Liver (tissue), 9 donors: ENCODE measurements around the gene SIK3. TPM values are rescaled to one million over a fixed set of nuclear protein-coding genes. Genes with fewer than 3 reads are reported as not detected.

ENCODE experiments used
- DNase-seq: peaks from one replicate; pipeline ENCODE4 v3.0.0-alpha.2; 2017; ENCODE audit warnings: low spot score
- H3K27ac ChIP-seq, 2 donors: one replicate each; pipeline ENCODE4 v1.7.0; 2013; ENCODE audit warnings: inconsistent platforms in 2 of 2, low read length in 2 of 2, control low read depth in 1 of 2, low read depth in 1 of 2, mild to moderate bottlenecking in 1 of 2
- H3K27me3 ChIP-seq, 4 donors: one replicate each; pipeline versions ENCODE4 v1.6.1 to v1.7.0; 2013; ENCODE audit warnings: low read length in 3 of 4, inconsistent platforms in 1 of 4, mild to moderate bottlenecking in 1 of 4, moderate library complexity in 1 of 4; ENCODE audit not compliant: control insufficient read depth in 4 of 4, insufficient read depth in 4 of 4
- H3K36me3 ChIP-seq, 4 donors: one replicate each; pipeline versions ENCODE4 v1.6.1 to v1.7.0; 2013; ENCODE audit warnings: low read length in 3 of 4, mild to moderate bottlenecking in 3 of 4, low read depth in 1 of 4, moderate library complexity in 1 of 4; ENCODE audit not compliant: control insufficient read depth in 4 of 4, insufficient read depth in 3 of 4
- H3K4me1 ChIP-seq, 4 donors: one replicate each; pipeline versions ENCODE4 v1.6.1 to v1.7.0; 2013; ENCODE audit warnings: low read length in 3 of 4, mild to moderate bottlenecking in 3 of 4, moderate library complexity in 1 of 4; ENCODE audit not compliant: control insufficient read depth in 4 of 4, insufficient read depth in 4 of 4
- H3K4me3 ChIP-seq, 3 donors: one replicate each; pipeline versions ENCODE4 v1.6.1 to v1.7.0; 2013; ENCODE audit warnings: low read length in 3 of 3, control low read depth in 1 of 3, low read depth in 1 of 3, mild to moderate bottlenecking in 1 of 3
- H3K9ac ChIP-seq, 2 donors: one replicate each; pipeline ENCODE4 v1.7.0; 2013; ENCODE audit warnings: low read length in 2 of 2, mild to moderate bottlenecking in 2 of 2, moderate library complexity in 2 of 2, control low read depth in 1 of 2, low read depth in 1 of 2
- H3K9me3 ChIP-seq, 4 donors: one replicate each; pipeline versions ENCODE4 v1.6.1 to v1.7.0; 2013; ENCODE audit warnings: low read length in 3 of 4; ENCODE audit not compliant: control insufficient read depth in 4 of 4
- ATF3 ChIP-seq: IDR thresholded peaks from 2 replicates; pipeline ENCODE4 v1.6.1; 2016; ENCODE audit warnings: antibody characterized with exemption
- CTCF ChIP-seq: fragments of 150-350 bp; IDR thresholded peaks from 2 replicates; pipeline ENCODE4 v1.5.1; 2017; ENCODE audit warnings: improper control_type of control experiment, low read depth, low read length; ENCODE audit not compliant: missing input control
- EGR1 ChIP-seq, 2 donors: IDR thresholded peaks; 2 replicates each; pipeline ENCODE4 v1.6.1; 2016 to 2018; ENCODE audit warnings: antibody characterized with exemption in 2 of 2, low read depth in 2 of 2
- FOXA1 ChIP-seq: IDR thresholded peaks from 2 replicates; pipeline ENCODE4 v1.6.1; 2016; ENCODE audit warnings: antibody characterized with exemption
- FOXA2 ChIP-seq: IDR thresholded peaks from 2 replicates; pipeline ENCODE4 v1.6.1; 2016; ENCODE audit warnings: antibody characterized with exemption
- HNF4A ChIP-seq, 2 donors: conservative IDR thresholded peaks; 2 replicates each; pipeline ENCODE4 v1.6.1; 2016; ENCODE audit warnings: antibody characterized with exemption in 2 of 2, mild to moderate bottlenecking in 2 of 2
- NR2F2 ChIP-seq: IDR thresholded peaks from 2 replicates; pipeline ENCODE4 v1.6.1; 2016; ENCODE audit warnings: antibody characterized with exemption
- REST ChIP-seq: IDR thresholded peaks from 2 replicates; pipeline ENCODE4 v1.6.1; 2016; ENCODE audit warnings: antibody characterized with exemption, mild to moderate bottlenecking
- RXRA ChIP-seq, 2 donors: IDR thresholded peaks; 2 replicates each; pipeline ENCODE4 v1.6.1; 2017 to 2018; ENCODE audit warnings: antibody characterized with exemption in 2 of 2, mild to moderate bottlenecking in 1 of 2
- SP1 ChIP-seq: IDR thresholded peaks from 2 replicates; pipeline ENCODE4 v1.6.1; 2018; ENCODE audit warnings: antibody characterized with exemption, mild to moderate bottlenecking
- TAF1 ChIP-seq: conservative IDR thresholded peaks from 2 replicates; pipeline ENCODE4 v1.6.1; 2016; ENCODE audit warnings: antibody characterized with exemption, mild to moderate bottlenecking
- YY1 ChIP-seq: IDR thresholded peaks from 2 replicates; pipeline ENCODE4 v1.6.1; 2016; ENCODE audit warnings: antibody characterized with exemption, mild to moderate bottlenecking
- WGBS: extraction: QIAGEN DNeasy Blood & Tissue Kit; methylation state at CpG from one replicate; pipeline ENCODE4 v1.1.7; 2013; 5-methylcytosine and 5-hydroxymethylcytosine counted together
- polyA plus RNA-seq, 2 donors: library from polyadenylated mRNA; stranded (reverse) in 1 of 2; unstranded in 1 of 2; fragments of 200-250 nt in 1 of 2; fragments of >200 nt in 1 of 2; fragmentation: Nextera tagmentation in 1 of 2; extraction: Ambion mirVana in 1 of 2; gene quantifications; one replicate each; pipeline versions ENCODE4 v1.2.1 to v1.2.3, GENCODE V29; 2013 to 2015
- total RNA-seq, 2 donors: library from RNA; depleted of rRNA; stranded (reverse); fragments of >200 nt; gene quantifications; one replicate each; pipeline ENCODE4 v1.2.3, GENCODE V29; 2014
- donor health status: healthy.
- donor health status: healthy.
- donor health status: healthy.
- donor health status: healthy.
- donor health status: healthy.

Gene SIK3
- total and polyA plus RNA-seq, 4 donors = 6.9 to 52.4 (median 14.4) TPM

- no peak overlapping the region for H3K4me3 ChIP-seq
- no peak for DNase-seq
- H3K36me3 ChIP-seq = no peaks in the 10 kb centered on the region
- no peaks in the 10 kb centered on the region for H3K27me3 ChIP-seq
- TF ChIP-seq FOXA2 = no peak
- TF ChIP-seq RXRA (IDR thresholded peaks at IDR 0.05) = no peak
- TF ChIP-seq NR2F2 = no peak
- WGBS = 54% methylated on average over 5 of the region's 5 CpGs
- H3K4me1 ChIP-seq = no peaks in the 10 kb centered on the region
- no peaks in the 10 kb centered on the region for H3K9me3 ChIP-seq
- H3K9ac ChIP-seq = no peak overlapping the region
- H3K27ac ChIP-seq = no peak overlapping the region
Measured at GRCh38 chr11:117107701-117108590, 9.7 kb upstream of the SIK3 start.

GRCh38 chr11:117100556-117100955, 2.3 kb upstream of the SIK3 start:
- Histone ChIP-seq H3K27ac (no peak overlapping the region), H3K9me3 (no peaks in the 10 kb centered on the region)
- 92% methylated on average over 3 of the region's 3 CpGs for WGBS

GRCh38 chr11:117099696-117100095, 1.5 kb upstream of the SIK3 start:
- DNase-seq = no peak
- H3K27me3 ChIP-seq = no peaks in the 10 kb centered on the region
- no peak overlapping the region for H3K4me3 ChIP-seq
- H3K9ac ChIP-seq = no peak overlapping the region
- peak overlapping the region; percentile 98 to 99 for H3K27ac ChIP-seq
- peaks cover 2 to 34% (median 22%) of the 10 kb centered on the region in 4 donors for H3K4me1 ChIP-seq
- no peaks in the 10 kb centered on the region for H3K9me3 ChIP-seq
- H3K36me3 ChIP-seq = no peaks in the 10 kb centered on the region
- WGBS = 78% methylated on average over 2 of the region's 2 CpGs
- TF ChIP-seq FOXA1 (no peak), HNF4A (conservative IDR thresholded peaks at IDR 0.05) (no peak), REST (no peak), SP1 (no peak), EGR1 (IDR thresholded peaks at IDR 0.05; ENCODE audit: low read depth in 2 of 2) (no peak), CTCF (no peak)

More at GRCh38 chr11:117100556-117100955, 2.3 kb upstream of the SIK3 start:
- no peak for DNase-seq
- H3K4me3 ChIP-seq = no peak overlapping the region
- H3K27me3 ChIP-seq = no peaks in the 10 kb centered on the region
- H3K4me1 ChIP-seq = peaks cover 0 to 25% (median 15%) of the 10 kb centered on the region in 4 donors
- no peaks in the 10 kb centered on the region for H3K36me3 ChIP-seq
- TF ChIP-seq SP1 = no peak
- no peak for TF ChIP-seq EGR1 (IDR thresholded peaks at IDR 0.05; ENCODE audit: low read depth in 2 of 2)
- no peak for TF ChIP-seq YY1
- no peak for TF ChIP-seq TAF1
- TF ChIP-seq HNF4A (conservative IDR thresholded peaks at IDR 0.05) = no peak
- TF ChIP-seq FOXA2 = no peak
- no peak for TF ChIP-seq ATF3
- TF ChIP-seq FOXA1 = no peak
- no peak for TF ChIP-seq REST
- H3K9ac ChIP-seq = no peak overlapping the region
